Stimulated activated CD4-positive, alpha-beta T cell treated with anti-CD3 and anti-CD28 coated beads, Interleukin-12 subunit alpha, Interleukin-12 subunit beta, amount 100 ng/mL, for 24 hours (primary cell): ENCODE results near the gene FAM13A.

ENCODE experiments used
- DNase-seq, 2 experiments: peaks; one replicate each; pipeline ENCODE4 v3.0.0-alpha.2; 2020; ENCODE audit warnings: low read depth in 2 of 2

FAM13A gene

DNA sequence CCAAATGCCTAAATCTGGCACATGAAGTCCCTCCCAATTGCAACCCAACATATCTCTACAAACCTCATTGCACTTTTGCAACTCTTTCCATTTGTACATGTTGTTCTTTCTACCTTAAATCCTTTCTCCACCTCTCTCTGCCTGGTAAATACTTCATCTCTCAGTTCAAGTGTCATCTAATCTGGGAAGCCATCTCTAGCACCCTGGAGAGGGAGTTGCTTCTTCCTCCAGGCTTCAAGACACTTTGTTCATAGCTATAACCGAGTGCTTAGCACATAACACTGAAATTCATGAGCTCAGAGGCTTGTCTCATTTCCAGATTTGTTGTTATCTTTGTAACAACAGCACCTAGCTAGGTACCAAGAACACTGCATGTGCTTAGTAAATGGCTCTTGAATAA, 244.6 kb downstream of the FAM13A start:
- no peak for DNase-seq

DNA sequence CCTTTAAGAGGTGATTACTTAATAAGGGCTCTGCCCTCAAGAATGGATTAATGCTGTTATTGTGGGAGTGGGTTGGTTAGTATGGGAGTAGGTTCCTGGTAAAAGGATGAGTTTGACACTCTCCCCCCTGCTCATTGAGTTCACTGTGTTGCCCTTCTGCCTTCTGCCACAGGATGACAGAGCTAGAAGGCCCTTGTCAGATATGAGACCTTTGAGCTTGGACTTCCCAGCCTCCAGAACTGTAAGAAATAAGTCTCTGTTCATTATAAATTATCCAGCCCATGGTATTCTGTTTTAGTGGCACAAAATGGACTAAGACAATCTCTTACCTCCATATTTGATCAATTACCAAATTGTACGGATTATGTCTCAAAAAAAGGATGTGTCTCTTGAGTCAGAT, 245.1 kb downstream of the FAM13A start:
- no peak for DNase-seq

- DNase-seq: no peak
Observed at GRCh38 chr4:88810325-88810724, 246.7 kb downstream of the FAM13A start.

DNA sequence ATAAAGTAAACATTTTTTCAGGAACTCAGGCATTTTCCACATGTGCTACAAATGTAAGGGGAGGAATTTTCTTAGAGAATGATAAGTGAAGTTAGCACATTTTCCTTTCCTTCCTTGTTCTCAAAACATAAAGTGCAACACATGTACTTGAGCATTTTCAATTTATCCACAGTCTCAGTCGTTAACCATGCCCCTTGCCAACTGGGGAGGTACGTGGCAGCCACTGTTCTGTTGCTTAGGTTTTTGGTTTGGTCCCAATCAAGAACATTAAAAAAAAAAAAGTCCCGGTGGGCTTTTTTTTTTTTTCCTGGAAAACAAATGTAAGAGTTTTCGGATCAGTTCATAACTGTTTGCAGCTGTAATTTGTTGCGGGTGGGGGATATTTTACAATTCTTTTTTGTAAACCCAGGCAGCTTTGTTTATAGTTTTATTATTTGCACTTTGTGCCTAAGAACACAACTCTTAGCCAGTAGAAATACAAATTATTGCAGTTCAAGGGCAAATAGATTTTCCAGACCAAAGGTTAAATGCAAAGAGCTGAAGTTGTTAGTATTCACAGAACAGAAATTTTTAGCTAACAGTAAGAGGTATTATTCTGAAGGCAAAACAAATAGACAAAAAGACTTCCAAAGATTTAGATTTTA, 247.3 kb downstream of the FAM13A start:
- DNase-seq: no peak

GRCh38 chr4:88809101-88809500, 247.9 kb downstream of the FAM13A start:
- DNase-seq: no peak

DNA sequence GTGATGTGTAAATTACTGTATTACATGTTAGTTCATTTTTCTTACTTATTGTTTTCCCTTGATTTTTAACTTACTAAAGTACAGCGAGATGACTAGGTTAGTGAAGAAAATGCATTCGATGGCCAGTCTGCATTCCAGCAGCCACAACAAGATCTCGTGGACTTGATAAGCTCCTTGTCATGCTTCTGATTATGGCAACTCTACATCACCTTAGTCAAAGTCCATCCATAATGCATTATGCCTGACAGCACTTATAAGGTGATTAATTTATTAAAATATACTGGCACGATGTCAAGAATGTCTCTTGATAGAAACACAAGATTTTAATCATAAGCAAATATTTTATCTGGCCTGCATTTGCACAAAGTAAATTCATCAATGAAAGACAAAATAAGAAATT, 249.5 kb downstream of the FAM13A start:
- no peak for DNase-seq

GRCh38 chr4:88804234-88804633, 252.8 kb downstream of the FAM13A start:
- no peak for DNase-seq

DNA sequence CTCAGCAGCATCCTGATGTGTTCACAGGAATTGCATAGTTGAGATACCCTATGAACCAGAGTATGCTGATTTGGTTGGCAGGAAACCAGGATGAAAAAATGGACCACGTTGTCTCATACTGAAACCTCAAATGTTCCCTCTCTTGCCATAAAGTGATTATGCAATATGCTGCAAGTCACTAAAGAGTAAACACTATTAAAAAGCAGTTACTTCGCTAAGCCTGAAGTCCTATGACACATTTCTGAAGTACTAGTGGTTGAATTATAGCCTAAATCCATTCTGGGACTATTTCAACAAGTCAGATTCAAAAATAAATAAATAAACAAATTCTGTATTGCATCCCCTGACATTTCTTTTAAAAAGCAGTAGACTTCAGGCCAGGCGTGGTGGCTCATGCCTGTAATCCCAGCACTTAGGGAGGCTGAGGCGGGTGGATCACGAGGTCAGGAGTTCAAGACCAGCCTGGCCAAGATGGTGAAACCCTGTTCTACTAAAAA, 253.3 kb downstream of the FAM13A start:
- DNase-seq: no peak

DNA sequence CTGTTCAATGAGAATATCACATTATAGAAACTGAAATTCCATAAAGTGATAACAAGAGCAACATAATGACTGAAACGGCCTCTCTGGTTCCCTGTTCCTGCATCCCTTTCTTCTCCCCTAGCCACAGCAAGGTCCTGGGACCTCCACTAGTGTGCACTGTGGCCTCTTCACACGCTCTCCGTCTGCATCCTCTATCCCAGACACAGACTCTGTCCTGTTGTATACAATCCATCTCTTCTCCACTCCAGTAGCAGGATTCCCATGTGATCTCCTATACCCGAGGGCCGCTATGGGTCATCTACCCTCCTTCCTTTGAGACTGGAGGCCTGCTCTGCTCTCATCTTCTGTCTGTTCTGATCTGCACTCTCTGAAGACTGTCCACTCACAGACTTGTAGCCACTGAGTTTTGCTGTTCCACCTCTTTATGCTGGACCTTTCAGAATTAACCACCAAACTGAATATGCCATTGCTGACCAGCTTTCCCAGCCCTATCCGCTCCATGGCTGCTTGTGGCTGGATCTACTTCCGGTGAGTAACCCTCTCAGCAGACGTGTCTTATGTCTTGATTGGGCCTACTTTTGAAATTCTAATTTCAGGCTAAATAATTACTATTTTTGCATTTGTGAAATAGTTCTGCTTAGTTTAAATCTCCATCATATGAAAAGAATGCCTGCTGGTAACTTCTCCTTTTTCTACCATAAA, 254.2 kb downstream of the FAM13A start:
- DNase-seq: no peak

GRCh38 chr4:88802138-88802537, 254.8 kb downstream of the FAM13A start:
- DNase-seq: no peak

DNA sequence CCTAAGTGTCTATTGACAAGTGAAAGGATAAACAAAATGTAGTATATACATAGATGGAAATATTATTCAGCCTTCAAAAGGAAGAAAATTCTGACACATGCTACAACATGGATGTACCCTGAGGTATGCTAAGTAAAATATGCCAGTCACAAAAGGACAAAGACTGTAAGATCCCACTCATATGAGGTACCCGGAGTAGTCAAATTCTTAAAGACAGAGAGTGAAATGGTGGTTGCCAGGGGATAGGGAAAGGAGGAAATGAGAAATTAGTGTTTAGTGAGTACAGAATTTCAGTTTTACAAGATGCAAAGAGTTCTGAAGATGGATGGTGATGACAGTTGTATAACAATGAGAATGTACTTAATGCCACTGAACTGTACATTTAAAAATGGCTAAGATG, 257.1 kb downstream of the FAM13A start:
- DNase-seq: no peak

GRCh38 chr4:88797725-88798124, 259.3 kb downstream of the FAM13A start:
- no peak for DNase-seq

GRCh38 chr4:88796545-88796944, 260.4 kb downstream of the FAM13A start:
- no peak for DNase-seq

- DNase-seq: no peak
Observed at GRCh38 chr4:88794952-88795351, 262.0 kb downstream of the FAM13A start.

GRCh38 chr4:88794087-88794690, 262.8 kb downstream of the FAM13A start:
- no peak for DNase-seq

DNA sequence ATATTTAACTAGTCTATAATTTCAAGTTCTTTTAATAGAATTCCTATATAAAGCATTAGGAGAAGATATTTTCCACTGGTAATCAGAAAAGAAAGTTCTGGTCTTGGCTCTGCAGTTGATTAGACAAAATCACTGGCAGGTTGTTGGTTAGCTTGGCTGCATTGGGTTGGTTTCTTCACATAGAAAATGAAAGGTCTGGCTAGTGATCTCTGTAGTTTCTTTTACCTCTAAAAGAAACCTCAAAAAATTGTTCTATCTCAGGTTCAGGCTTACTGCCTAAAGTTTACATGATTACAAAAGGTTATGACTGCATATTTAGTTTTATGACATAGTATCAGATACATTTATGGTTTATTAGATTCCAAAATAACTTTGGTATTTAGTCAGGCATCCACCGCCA, 263.5 kb downstream of the FAM13A start:
- no peak for DNase-seq

DNA sequence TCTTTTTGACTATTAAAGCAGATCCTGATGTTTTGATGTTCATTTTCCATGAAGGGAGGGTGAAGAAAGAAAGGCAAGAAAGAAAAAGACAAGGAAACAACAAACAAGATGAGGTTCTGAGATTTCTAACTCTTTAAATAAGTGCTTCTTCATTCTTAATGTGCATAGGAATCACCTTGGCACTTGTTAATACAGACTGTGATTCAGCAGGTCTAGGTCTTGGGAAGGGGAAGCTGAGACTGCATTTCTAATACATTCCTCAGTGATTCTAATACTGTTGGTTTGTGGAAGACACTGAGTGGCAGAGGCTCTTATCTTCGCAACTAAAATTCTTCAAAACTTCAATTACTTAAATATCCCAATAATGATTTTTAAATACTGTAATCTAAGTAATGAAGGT, 264.2 kb downstream of the FAM13A start:
- DNase-seq: no peak

DNA sequence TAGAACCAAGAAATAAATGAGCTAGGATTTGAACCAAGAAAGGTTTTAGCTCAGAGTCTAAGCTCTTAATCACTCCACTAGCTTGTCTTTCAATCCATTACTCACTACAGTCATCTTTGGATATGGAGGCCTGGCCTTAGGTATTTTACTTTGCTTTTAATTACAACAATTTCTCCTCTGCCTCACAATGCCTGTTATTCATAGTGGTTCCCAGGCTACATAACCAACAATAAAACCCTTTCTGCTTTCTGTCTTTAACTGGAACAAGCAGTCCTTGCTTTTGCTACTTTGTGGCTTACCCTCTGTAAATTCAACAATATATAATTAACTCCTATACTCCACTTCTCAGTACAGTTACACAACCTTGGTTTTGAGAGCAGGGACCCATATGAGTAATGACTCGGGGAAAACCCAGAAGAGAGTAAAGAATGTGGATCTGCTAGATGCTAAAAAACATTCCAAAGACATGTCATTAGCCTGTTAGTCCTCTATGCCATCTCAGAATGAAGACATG, 264.7 kb downstream of the FAM13A start:
- no peak for DNase-seq

GRCh38 chr4:88791274-88791673, 265.7 kb downstream of the FAM13A start:
- DNase-seq: no peak

DNA sequence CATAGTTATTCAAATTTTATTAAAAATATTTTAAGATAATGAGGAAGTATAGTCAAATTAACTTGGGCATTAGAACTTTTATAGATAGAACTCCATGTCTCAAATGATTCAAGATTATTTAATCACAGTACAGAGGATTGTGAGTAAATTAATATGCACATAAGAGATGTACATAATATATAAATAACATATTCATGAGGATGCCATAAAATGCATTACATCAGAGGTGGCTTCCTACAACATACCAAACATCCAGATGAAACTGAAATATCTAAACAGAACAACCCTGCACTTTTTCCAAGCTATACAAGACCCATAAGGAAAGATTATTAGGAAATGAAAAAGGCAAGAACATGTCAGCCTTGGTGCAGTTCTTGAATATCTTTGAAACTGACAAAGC, 268.1 kb downstream of the FAM13A start:
- no peak for DNase-seq

- DNase-seq: no peak
Observed at GRCh38 chr4:88788424-88788823, 268.6 kb downstream of the FAM13A start.

DNA sequence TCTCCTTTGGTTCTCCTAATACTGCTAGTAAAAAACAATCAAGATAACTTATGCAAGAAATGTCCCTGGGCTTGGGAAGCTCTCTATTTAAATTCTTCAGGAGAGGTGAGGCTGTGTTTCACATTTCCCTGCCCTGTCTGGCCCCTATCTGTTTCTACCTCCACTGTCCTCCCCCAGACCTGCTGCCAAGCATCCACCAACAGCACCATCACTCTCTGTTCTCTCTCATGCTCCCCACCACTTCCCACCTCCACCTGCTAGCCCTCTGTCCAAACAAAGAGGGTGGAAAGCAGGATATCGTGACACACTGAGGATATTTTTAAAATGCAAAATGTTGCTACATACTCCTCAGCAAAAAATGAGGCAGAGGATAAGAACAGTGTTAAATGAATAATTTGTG, 271.0 kb downstream of the FAM13A start:
- DNase-seq: no peak

GRCh38 chr4:88780389-88780788, 276.6 kb downstream of the FAM13A start:
- DNase-seq: no peak
